NCI-H460 (cell line): ENCODE results near the gene NLGN1. TPM values are rescaled to one million over a fixed set of nuclear protein-coding genes. Genes with fewer than 3 reads are reported as not detected.
A peak's percentile ranks its signal among the peaks of the same experiment; 100 is the strongest.
"Not testable (repeated sequence)": the region's sequence is repeated elsewhere in the genome, so short reads cannot be mapped to it uniquely, and the experiment has no call there.

Source experiments
- DNase-seq: peaks from one replicate; pipeline ENCODE4 v3.0.0-alpha.2; 2016; ENCODE audit warnings: low read depth; ENCODE audit errors: extremely low read depth
- polyA plus RNA-seq: library from polyadenylated mRNA; depleted of rRNA; stranded (reverse); fragments of >200 nt; gene quantifications from 2 replicates; pipeline ENCODE4 v1.2.3, GENCODE V29; 2014; cell fraction: nucleus; rRNA removed
- total RNA-seq: library from RNA; depleted of rRNA; stranded (reverse); fragments of >200 nt; shearing (Covaris generic); gene quantifications from 2 replicates; pipeline ENCODE4 v1.2.3, GENCODE V29; 2014; rRNA removed

NLGN1 gene
- total RNA-seq, result 8.8 and 10.7 TPM in 2 replicates
- 1.3 and 1.4 TPM in 2 replicates for polyA plus RNA-seq

- DNase-seq, result peak; percentile 34
Observed at GRCh38 chr3:173397161-173398110, at the start of gene NLGN1. Gene NLGN1 (plus strand): TSS chr3:173397744.

- no peak for DNase-seq
Observed at GRCh38 chr3:173351886-173352285, 45.7 kb upstream of the NLGN1 start.

GRCh38 chr3:173353137-173353536 lies 44.4 kb upstream of the NLGN1 start:
- DNase-seq, result not testable (repeated sequence)

GRCh38 chr3:173354124-173354523 lies 43.4 kb upstream of the NLGN1 start:
- DNase-seq, result no peak

GRCh38 chr3:173371848-173372487 lies 25.6 kb upstream of the NLGN1 start:
- peak; percentile 26 for DNase-seq

- DNase-seq, result no peak
Observed at GRCh38 chr3:173380681-173381080, 16.9 kb upstream of the NLGN1 start.

GRCh38 chr3:173381936-173382335 lies 15.6 kb upstream of the NLGN1 start:
- not testable (repeated sequence) for DNase-seq

GRCh38 chr3:173395073-173395411 lies 2.5 kb upstream of the NLGN1 start:
- DNase-seq, result peak; percentile 36

- DNase-seq, result peak; percentile 77
Observed at GRCh38 chr3:173395412-173396181, 1.9 kb upstream of the NLGN1 start.

GRCh38 chr3:173396191-173397041 lies 1.1 kb upstream of the NLGN1 start:
- no peak for DNase-seq

- DNase-seq, result no peak
Observed at GRCh38 chr3:173398111-173398479, 551 bp downstream of the NLGN1 start.

- DNase-seq, result no peak
Observed at GRCh38 chr3:173399044-173399443, 1.5 kb downstream of the NLGN1 start.

- DNase-seq, result no peak
Observed at GRCh38 chr3:173401369-173401768, 3.8 kb downstream of the NLGN1 start.

GRCh38 chr3:173402656-173403055 lies 5.1 kb downstream of the NLGN1 start:
- no peak for DNase-seq

- no peak for DNase-seq
Observed at GRCh38 chr3:173403376-173403775, 5.8 kb downstream of the NLGN1 start.

GRCh38 chr3:173404156-173404555 lies 6.6 kb downstream of the NLGN1 start:
- DNase-seq, result no peak

- no peak for DNase-seq
Observed at GRCh38 chr3:173410436-173410835, 12.9 kb downstream of the NLGN1 start.

GRCh38 chr3:173410849-173411248 lies 13.3 kb downstream of the NLGN1 start:
- DNase-seq, result no peak

GRCh38 chr3:173411375-173411973 lies 13.9 kb downstream of the NLGN1 start:
- no peak for DNase-seq

GRCh38 chr3:173416070-173416469 lies 18.5 kb downstream of the NLGN1 start:
- no peak for DNase-seq
